LNCaP clone FGC (cell line): ENCODE measurements around the gene TRIM29.

Experiments
- DNase-seq: peaks from one replicate; pipeline ENCODE4 v3.0.0-alpha.2; 2011; ENCODE audit warnings: low read depth
- H3K4me3 ChIP-seq: 2 replicates; pipeline ENCODE4 v1.5.1; 2011; ENCODE audit warnings: mild to moderate bottlenecking, low read depth, low read length, control low read depth
- TF ChIP-seq, protein P1 (sequence below): IDR thresholded peaks from 2 replicates; pipeline ENCODE4 v1.5.1; 2012; ENCODE audit warnings: mild to moderate bottlenecking; ENCODE audit not compliant: control insufficient read depth, insufficient read depth; ENCODE audit errors: extremely low read depth

The TRIM29 gene

DNA sequence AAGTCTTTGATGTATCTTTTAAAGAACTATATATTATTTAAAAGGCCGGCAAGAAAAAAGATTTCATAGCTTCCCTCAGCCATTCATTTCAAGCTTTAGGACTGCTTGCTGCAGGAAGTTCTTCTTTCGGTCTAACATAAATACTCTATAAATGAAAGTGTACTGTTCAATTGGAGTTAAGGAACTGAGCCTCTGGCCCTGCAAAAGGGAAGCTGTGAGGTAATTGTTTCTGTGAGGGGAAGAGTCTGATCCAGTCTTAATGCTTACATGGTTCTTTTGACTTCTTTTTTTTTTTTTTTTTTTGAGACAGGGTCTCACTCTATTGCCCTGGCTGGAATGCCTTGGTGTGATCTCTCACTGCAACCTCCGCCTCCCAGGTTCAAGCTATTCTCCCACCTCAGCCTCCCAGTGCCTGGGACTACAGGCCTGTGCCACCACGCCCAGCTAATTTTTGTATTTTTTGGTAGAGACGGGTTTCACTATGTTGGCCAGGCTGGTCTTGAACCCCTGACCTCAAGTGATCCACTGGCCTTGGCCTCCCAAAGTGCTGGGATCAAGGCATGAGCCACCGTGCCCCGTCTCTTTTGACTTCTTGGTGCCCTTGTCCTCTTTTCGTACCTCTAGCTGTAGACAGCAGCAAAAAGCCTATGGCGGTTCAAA, 4.7 kb upstream of the TRIM29 start:
- TF ChIP-seq, protein P1, sequence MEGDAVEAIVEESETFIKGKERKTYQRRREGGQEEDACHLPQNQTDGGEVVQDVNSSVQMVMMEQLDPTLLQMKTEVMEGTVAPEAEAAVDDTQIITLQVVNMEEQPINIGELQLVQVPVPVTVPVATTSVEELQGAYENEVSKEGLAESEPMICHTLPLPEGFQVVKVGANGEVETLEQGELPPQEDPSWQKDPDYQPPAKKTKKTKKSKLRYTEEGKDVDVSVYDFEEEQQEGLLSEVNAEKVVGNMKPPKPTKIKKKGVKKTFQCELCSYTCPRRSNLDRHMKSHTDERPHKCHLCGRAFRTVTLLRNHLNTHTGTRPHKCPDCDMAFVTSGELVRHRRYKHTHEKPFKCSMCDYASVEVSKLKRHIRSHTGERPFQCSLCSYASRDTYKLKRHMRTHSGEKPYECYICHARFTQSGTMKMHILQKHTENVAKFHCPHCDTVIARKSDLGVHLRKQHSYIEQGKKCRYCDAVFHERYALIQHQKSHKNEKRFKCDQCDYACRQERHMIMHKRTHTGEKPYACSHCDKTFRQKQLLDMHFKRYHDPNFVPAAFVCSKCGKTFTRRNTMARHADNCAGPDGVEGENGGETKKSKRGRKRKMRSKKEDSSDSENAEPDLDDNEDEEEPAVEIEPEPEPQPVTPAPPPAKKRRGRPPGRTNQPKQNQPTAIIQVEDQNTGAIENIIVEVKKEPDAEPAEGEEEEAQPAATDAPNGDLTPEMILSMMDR: no peak
- no peak for DNase-seq
- H3K4me3 ChIP-seq: no peak overlapping the region

DNA sequence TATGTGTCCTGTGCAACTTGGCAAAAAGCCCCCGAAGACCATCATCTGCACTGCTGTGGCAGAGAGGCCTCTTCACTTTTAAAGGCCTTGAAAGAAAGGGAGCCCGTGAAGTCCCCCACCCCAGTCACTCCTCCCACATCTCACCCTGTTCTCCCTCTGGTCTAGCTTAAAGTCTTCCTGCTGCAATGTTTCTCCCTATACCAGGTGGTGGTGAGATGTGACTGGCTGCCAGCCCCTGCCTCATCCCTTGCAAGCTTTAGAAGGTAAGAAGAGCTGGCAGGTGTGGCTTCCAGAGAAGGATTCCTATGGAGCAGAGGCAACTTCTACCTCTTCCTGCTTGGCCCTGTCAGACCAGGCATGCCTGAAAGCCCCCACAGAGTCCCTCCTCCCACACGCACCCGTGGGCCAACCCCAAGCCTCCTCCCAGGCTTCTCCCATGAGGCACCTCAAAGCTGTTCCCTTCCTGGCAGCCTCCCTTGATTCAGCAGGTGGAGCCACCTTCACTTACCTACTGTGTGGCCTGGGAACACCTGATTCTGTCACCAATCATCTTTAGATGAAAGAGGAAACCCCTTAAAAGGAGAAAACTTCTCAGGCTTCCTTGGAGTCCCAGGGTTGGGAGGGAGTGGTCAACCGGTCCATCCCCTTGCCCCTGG, 4.0 kb upstream of the TRIM29 start:
- TF ChIP-seq, protein P1: no peak
- H3K4me3 ChIP-seq: no peak overlapping the region

DNA sequence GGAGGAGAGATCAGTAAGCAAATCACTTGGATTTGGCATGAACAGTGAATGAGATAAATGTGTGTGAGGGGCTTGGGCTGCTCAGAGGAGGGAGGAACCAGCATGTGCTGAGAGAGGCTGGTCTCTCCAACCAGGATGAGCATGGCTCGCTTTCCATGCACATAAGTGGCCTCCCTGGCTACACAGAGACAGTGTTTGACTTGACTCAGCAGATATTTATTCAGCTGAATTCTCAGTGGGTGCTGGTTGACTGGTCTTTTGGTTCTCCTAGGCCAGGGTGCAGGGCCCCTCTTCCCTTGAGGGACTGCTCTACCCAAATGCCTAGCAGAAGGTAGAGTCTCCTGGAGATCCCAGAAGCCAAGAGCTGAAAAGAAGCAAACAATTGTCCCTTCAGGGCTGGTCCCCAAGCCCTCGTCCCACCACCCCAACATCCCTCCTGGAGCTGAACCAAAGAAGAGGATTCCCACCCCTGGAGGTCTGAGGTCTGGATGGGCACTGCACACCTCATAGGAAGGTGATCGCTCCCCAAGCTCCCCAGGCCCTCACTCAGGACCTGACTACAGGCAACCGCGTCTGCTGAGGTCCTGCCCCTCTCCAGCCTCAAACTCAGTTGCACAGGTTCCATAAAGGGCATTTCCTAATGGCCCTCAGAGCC, 3.3 kb upstream of the TRIM29 start:
- H3K4me3 ChIP-seq: no peak overlapping the region
- no peak for DNase-seq
- TF ChIP-seq, protein P1: no peak

More for the DNA sequence above, 4.0 kb upstream of the TRIM29 start:
- no peak for DNase-seq

DNA sequence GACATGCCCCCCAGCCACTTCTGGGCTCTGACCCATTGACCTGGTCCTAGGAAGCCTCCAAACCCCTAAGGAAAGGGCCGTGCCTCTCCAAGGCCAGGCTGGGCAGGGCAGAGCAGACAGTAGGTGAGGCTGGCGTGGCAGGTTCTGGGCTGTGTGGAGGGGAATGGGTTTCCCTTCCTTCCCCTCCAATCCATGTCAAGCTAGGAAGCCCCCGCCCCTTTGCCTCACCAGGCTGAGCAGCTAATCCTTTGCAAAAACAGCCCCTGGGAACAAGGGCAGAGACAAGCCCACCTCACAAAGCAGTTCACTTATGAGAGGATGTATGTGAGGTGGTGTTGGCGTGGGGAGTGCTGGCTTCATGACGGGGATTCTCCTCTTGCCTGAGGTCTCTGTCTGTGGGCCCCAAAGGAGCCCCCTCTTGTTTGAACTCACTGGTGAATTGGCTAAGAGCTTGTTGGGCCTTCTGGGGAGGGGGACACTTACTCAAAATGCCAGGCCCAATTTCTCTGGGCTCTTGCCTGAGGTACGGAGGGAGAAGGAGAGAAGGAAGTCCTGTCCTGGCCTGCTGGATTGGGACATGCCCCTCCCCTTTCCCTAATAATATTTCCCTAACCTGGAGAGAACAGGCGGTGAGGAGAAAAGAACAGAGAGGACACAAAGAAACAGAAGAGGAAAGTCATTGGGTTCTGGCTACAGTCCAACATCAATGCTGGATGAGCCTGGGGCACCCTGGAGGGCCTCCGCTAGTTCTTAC, 1.6 kb upstream of the TRIM29 start:
- no peak overlapping the region for H3K4me3 ChIP-seq
- TF ChIP-seq, protein P1: no peak
- DNase-seq: no peak

DNA sequence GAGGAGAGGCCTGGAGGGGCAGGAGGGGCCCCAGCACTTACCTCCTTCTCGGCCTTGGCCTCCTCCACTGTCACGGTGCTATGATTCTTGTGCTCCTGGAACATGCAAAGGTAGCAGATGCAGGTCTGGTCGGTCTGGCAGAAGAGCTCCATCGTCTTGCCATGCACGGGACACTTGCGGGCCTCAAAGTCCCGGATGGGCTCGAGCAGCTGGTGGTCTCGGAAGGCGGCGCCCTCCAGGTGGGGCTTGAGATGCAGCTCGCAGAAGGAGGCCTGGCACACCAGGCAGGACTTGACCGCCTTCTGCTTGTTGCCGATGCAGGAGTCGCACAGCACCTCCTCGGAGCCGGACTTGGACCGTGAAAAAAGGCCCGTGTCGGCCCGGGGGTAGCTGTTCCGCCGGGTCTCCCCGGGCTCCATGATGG, 714 bp downstream of the TRIM29 start:
- H3K4me3 ChIP-seq: no peak overlapping the region
- TF ChIP-seq, protein P1: no peak
- DNase-seq: no peak

DNA sequence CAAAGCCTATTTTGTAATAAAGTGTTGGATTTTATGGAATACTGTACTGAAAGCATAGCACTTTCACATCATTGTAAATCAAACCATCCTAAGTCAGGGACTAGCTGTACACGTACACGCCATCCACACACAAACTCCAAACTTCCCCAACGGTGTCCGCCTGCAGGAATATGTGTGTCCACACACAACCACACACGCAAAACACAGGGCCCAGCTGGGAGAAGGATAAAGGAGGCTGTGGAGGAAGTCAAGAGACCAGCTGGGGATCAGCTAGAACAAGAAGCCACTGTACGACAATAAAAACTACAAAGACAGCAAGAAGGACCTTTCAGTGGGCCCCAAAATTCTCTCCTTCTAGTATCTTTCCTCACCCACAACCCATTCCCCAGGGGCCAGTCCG, 1.6 kb downstream of the TRIM29 start:
- TF ChIP-seq, protein P1: no peak
- H3K4me3 ChIP-seq: no peak overlapping the region

More for the DNA sequence above, 1.6 kb downstream of the TRIM29 start:
- no peak for DNase-seq
